Stimulated activated CD8-positive, alpha-beta memory T cell treated with anti-CD3 and anti-CD28 coated beads, Interleukin-7, amount 100 ng/mL, for 48 hours (primary cell): Measurements from ENCODE around the gene AKAP13.

Experiments used
- DNase-seq, 2 donors: peaks; one replicate each; pipeline ENCODE4 v3.0.0-alpha.2; 2020; ENCODE audit warnings: low read depth in 1 of 2; ENCODE audit errors: extremely low read depth in 1 of 2

The AKAP13 gene

DNA sequence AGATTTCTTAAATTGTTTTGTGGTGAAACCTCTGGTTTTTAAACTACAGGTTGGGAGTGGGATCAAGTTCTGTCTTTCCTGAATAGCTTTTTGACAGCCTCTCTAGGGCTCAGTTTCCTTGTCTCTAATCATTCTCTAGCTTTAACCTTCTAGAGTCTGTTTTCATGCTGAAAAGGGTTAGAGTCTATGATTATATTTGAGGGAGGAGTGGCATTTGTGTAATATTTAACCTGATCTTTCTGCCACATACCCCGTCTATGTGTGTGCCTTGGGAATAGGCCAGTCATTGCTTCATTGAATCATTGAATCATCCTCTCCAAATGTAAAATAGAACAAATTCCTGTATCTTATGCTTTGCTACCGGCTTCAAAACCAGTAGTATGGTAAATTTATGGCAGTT is 209.4 kb downstream of the AKAP13 start:
- DNase-seq: no peak

GRCh38 chr15:85591622-85592021 is 211.2 kb downstream of the AKAP13 start:
- no peak for DNase-seq

GRCh38 chr15:85592148-85592547 is 211.7 kb downstream of the AKAP13 start:
- no peak for DNase-seq

DNA sequence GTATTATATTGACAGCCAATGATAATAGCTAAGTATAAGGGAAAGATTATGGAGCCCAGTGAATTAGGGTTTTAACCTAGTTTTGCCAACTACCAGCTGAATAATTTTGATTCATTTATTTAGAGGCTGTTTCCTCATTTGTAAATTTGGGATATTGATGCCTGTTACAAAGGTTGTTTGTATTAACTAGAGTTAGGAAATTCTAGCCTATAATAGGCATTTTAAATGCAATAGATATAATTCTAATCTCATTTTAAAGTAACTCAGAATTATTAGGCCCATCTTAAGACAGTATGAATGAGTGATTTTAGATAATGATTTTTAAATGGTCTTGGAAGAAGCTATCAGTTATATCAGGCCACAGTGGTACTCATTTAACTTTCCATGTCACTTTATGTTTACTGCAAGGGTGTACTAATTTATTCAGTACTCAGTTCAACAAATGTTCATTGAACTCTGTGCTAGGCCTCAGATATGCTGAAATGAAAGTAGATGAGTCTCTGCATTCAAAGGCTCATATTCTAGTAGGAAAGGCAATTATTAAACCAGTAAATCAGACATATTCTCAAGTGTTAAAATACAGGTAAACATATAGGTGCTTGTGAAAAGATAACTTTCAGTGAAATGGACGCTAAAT is 213.5 kb downstream of the AKAP13 start:
- DNase-seq: no peak

DNA sequence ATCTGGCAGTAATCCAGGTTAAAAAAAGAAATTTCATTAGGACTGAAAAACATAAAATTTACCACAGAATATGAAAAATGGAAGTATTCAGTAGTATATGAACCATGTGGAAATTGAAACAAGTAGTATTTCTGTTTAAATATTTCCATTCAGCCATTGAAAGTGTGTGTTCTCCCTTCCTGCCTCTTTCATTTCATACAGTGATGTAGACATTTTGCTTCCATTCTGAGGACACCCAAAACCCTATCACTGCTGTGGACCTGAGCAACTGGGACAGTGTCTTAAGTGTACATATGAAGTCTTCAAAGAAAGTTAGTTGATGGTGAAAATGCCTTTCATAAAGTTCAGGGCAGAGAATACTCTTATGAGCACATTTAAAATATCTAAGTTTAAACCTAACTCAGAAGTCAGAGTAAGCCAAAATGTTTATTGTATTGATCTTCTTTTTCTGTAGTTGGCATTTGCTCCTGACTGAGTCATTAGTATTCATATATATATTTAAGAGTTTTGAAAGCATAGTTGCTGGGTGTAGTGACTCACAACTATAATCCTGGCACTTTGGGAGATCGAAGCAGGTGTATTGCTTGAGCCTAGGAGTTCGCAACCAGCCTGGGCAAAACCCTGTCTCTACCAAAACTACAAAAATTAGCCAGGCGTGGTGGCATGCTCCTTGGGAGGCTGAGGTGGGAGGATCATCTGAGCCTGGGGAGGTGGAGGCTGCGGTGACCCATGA is 215.6 kb downstream of the AKAP13 start:
- DNase-seq: no peak

DNA sequence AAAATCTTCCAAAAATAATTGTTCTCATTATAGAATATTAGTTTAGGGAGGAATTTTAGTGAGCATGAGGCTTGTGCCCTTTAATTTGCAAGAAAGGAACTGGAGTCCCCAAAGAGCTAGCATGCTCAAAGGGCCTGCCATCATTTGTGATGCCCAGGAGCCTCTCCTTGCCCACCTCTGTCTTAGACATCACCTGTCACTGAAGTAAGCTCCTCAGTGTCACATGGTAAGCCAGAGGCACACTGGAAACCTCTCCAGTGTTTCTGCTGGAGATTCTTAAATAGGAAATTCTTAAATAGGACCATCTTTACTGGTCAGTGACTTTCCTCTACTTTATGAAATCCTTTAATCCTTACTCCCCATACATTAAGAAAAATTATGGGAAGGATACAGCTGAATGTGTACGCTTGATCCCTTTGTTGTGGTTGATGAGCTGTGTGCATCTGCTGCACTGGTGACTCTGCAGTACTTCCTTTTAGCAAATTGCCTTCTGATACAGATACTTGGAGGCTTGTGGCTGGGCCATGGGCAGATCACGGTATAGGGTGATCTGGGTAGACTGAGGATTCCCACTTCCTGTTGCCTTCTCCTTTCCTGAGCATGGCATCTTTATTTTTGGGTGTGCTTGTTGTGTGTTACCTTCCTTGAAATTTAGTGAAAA is 216.9 kb downstream of the AKAP13 start:
- no peak for DNase-seq

DNA sequence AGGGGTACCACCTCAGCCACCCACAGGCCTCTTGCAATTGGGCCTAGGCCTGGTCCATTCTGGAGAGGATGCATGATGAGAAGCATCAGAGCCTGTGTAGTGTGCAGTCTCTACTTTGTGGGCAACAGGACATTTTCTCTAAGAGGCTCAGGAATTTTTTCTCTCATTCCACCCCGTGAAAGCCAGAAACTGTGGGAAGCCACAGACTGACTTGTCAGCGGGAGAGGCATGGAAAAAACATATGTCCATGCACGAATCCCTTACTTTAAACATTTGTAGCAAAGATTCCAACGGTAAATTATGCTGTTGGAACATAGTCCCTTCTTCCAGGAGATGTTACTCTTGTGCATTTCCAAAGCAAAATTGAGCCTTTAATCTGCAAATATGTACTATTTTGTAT is 217.8 kb downstream of the AKAP13 start:
- DNase-seq: no peak

DNA sequence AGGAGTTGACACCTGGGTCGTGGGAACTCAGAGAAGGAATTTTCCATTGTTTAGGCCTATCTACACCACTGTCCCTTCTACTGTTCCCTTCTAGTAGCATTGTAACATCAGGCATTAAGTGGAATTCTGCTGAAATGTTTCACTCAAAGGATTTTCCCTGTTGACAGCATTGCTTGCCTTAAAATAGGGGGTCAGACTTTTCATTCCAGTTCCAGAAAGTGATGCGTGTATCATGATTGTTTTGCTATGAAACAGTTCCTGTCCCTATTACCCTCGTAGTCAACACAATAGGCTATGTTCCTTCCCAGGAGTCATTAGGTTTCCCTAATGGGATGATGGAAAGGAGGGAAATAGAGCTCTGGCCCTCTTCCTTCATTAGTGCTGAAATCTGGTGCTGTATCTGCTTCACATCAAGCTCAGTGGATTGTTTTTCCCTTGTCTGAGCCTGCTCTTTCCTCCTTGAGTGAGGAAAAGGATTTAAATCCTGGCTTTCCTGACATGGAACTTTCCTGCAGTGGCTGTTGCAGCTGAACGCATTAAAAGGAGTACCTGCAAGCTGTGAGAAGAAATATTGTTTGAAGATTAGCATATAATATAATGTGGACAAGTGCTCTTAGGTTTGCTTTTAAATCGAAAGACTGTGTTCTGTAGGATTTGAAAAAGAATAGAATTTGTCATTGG is 218.5 kb downstream of the AKAP13 start:
- DNase-seq: no peak

DNA sequence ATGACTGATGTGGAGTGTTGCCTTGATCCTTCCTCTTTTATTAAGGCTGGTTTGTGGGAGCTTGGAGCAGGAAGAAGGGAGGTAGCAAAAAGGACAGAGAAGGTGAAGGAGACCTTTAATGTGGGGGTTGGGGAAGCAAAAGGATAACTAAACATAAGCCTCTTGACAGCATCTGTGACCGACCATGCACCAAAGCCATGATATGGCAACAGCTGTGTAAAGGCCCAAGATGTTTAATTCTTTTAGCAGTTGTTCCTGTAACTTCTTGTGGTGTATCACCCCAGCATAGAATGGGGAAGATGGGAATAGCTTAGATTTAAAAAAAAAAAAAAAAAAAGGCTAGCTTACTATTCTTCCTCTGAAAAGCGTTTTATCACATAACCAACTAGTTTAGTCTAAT is 219.6 kb downstream of the AKAP13 start:
- DNase-seq: no peak

DNA sequence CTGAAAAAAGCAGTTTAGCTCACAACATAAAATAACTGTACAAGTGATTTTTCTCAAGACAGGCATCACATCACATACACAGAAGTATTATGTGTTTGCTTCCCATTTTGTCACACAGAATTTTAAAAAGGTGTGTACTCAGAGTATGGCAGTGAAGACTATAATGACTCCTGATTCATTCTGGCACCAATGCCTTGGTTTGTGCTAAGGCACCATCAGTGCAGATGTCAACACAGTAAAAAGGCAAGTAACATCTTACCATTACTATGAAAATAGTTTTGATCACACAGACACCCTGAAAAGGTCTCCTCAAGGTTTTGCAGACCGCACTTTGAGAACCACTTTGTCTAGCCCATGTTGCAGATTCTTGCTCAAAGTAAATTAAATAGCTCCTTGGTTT is 222.8 kb downstream of the AKAP13 start:
- no peak for DNase-seq

DNA sequence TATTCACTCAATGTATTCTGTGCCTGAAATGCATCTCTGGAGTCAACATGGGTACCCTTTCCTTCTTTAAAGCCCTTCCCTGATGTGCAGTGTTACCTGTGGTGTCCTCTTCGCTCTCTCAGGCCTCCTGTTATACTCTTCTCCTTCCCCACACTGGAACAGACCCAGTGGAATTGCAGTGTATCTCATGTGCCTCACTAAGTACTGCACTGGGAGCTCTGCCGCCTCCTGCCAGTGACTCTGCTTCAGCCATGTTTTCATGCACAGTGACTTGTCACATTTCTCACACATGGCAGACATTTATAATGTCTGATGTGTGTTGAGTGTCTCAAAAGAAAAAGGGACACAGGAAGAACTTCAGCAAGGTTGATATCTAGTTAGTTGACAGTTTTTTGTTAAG is 223.3 kb downstream of the AKAP13 start:
- no peak for DNase-seq

- no peak for DNase-seq
These were observed 223.8 kb downstream of the AKAP13 start for GRCh38 chr15:85604194-85604593.

DNA sequence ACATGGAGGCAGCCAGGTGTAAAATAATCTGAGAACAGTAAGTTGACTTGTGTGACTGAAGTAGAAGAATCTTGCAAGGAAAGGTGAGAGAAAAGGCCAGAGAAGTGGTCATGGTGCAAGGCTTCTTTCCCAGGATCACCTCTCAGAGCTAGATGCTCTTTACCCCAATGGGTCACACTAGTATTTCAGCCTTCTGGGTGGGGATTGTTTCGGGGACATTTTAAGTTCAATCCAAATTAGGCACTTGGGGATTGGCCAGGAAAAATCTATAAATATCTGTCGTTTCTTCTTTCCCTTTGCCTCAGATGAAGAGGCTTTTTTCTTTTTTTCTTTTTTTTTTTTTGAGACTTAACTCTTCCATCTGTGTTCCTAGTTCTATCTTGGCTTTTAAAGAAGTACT is 226.3 kb downstream of the AKAP13 start:
- no peak for DNase-seq

DNA sequence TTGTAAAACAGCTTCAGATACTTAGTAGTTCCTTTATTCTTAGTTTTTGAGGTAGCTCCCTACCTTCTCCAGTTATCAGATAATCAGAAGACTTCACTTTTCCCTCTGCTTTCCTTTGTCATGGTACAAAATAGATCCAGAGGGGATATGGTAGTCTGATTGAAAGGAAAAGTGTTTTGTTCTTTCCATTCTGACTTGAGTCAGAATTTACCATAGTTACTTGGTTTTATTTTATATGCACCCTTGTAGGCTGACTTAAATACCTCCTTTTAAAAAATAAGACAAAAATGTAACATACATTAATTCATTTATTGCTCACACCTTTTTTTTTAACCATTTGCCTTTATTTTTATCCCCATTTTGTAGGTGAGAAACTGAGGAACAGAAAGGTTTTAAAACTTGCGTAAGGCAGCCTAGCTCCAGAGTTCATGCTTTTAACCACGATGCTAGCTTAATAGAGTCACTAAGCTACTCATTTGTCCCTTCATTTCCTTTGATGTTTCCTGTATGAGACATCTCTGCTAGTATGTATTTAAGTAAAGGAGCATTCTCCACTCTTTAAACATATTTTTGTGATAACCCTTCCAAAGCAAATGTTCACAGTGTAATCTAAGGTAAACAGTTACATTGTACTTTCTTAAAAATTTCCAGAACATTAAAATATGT is 226.9 kb downstream of the AKAP13 start:
- no peak for DNase-seq

- no peak for DNase-seq
These were observed 227.4 kb downstream of the AKAP13 start for GRCh38 chr15:85607842-85608241.

- DNase-seq: no peak
These were observed 229.1 kb downstream of the AKAP13 start for GRCh38 chr15:85609492-85609891.

DNA sequence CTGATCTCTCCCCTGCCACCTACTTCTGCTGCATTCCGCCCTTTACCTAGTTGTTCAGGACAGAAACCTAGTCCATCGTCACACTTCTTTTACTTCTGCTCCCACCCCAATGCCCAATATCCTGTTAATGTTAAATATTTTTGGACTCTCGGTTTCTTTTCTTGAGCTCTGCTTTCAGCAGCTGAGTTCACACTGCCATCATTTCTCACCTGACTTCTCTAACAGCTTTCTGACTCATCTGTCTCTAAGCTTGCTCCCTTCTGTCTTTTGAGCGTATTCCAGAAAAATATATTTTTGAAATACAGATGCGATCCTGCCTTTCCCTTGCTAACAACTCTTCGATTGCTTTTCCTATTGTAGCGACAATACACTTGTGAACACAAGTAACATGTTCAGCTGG is 231.0 kb downstream of the AKAP13 start:
- DNase-seq: no peak

DNA sequence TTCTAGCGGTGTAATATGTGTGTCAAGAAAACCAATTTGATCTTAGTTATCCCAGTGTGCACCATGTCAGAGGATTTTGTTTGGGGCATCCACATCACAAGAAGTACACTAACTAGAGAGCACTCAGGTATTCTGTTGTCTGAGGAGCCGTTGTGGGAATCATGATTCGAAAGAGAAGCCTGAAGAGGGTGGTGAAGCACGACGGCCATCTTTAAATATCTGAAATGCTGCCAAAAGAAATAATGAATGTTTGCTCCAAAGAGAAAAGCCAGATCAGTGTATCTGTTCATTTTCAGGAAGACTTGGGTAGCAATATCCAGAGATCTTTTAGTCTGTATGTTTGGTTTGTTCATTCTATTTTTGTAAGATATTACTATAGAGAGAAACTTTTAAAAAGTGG is 233.7 kb downstream of the AKAP13 start:
- no peak for DNase-seq

DNA sequence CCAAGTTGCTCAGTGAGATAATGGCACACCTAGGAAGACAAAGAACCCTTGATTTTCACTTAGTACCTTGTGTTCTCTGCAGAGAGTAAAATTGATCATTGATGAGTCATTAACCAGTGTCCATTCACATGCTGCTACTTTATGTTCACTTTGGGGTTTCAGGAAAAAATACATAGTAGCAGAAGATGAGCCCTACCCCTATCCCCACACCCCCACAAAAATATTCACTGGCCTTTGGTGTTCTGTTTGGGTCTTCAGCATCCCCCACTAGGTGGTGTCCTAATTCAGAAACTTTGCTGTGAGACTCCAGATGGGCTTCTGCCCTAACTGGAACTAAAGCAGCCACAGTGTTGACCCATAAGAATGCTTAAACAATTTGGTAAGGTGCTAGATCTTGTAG is 235.5 kb downstream of the AKAP13 start:
- no peak for DNase-seq

GRCh38 chr15:85616549-85617110 is 236.2 kb downstream of the AKAP13 start:
- DNase-seq: no peak

- no peak for DNase-seq
These were observed 237.8 kb downstream of the AKAP13 start for GRCh38 chr15:85618228-85618505.
